Skin epidermis (tissue), 12 donors: ENCODE results near the gene SHISA7.

Experiments
- H3K27ac ChIP-seq, 21 experiments: fragments of 200-600 bp; sonication (generic) in 11 of 21; one replicate each; pipeline ENCODE4 v1.5.0; 2020; ENCODE audit warnings: mild to moderate bottlenecking in 3 of 21, inconsistent platforms in 2 of 21, moderate library complexity in 2 of 21
- H3K4me3 ChIP-seq, 7 experiments: fragments of 200-600 bp; sonication (generic) in 2 of 7; one replicate each; pipeline ENCODE4 v1.5.0; 2020; ENCODE audit warnings: inconsistent platforms in 2 of 7, mild to moderate bottlenecking in 2 of 7, moderate library complexity in 1 of 7

The SHISA7 gene

GRCh38 chr19:55465460-55466240 lies 22.6 kb upstream of the SHISA7 start:
- no peak overlapping the region for H3K27ac ChIP-seq

GRCh38 chr19:55464662-55465054 lies 21.6 kb upstream of the SHISA7 start, which contains the start of gene C19orf85:
C19orf85 (minus strand) TSS chr19:55464751; CDS start chr19:55464554, 197 bp downstream.
- Histone ChIP-seq H3K4me3 (no peak within 1 kb of the TSS), H3K27ac (no peak within 1 kb of the TSS)

More at GRCh38 chr19:55465460-55466240, 22.6 kb upstream of the SHISA7 start:
- H3K4me3 ChIP-seq: no peak overlapping the region

GRCh38 chr19:55464039-55464661 lies 21.1 kb upstream of the SHISA7 start:
- no peak overlapping the region for H3K4me3 ChIP-seq
- H3K27ac ChIP-seq: no peak overlapping the region

- no peak overlapping the region for H3K27ac ChIP-seq
- H3K4me3 ChIP-seq: no peak overlapping the region
Measured at GRCh38 chr19:55463583-55464031, 20.5 kb upstream of the SHISA7 start.

GRCh38 chr19:55462722-55463121 lies 19.6 kb upstream of the SHISA7 start:
- H3K27ac ChIP-seq: no peak overlapping the region
- H3K4me3 ChIP-seq: no peak overlapping the region

- Histone ChIP-seq H3K27ac (peak overlapping the region in 20 of 21 experiments; percentile 72 to 94 (median 84)), H3K4me3 (peak overlapping the region; percentile 44 to 93 (median 79))
Measured at GRCh38 chr19:55461974-55462626, 19.0 kb upstream of the SHISA7 start.

- peak within 1 kb of the TSS; percentile 79 to 94 (median 87) for H3K27ac ChIP-seq
Measured at GRCh38 chr19:55461259-55461973, 18.3 kb upstream of the SHISA7 start, which contains the start of gene ISOC2. ISOC2 (minus strand) TSS chr19:55461642; CDS start chr19:55456486, 5,156 bp downstream.

GRCh38 chr19:55460670-55461258 lies 17.7 kb upstream of the SHISA7 start:
- peak overlapping the region; percentile 54 to 94 (median 85) for H3K27ac ChIP-seq
- H3K4me3 ChIP-seq: peak overlapping the region; percentile 53 to 93 (median 86)

More at GRCh38 chr19:55461259-55461973, 18.3 kb upstream of the SHISA7 start, which contains the start of gene ISOC2:
- peak within 1 kb of the TSS; percentile 53 to 93 (median 86) for H3K4me3 ChIP-seq

GRCh38 chr19:55459950-55460657 lies 17.0 kb upstream of the SHISA7 start:
- H3K4me3 ChIP-seq: peak overlapping the region in 4 of 7 experiments; percentile 69 to 93 (median 86)
- peak overlapping the region in 13 of 21 experiments; percentile 27 to 94 (median 85) for H3K27ac ChIP-seq

- H3K4me3 ChIP-seq: no peak overlapping the region
- peak overlapping the region in 8 of 21 experiments; percentile 19 to 94 (median 58) for H3K27ac ChIP-seq
Measured at GRCh38 chr19:55459551-55459949, 16.4 kb upstream of the SHISA7 start.

- no peak overlapping the region for H3K27ac ChIP-seq
- H3K4me3 ChIP-seq: no peak overlapping the region
Measured at GRCh38 chr19:55457683-55458457, 14.8 kb upstream of the SHISA7 start.

GRCh38 chr19:55456347-55456746 lies 13.2 kb upstream of the SHISA7 start:
- Histone ChIP-seq H3K27ac (no peak overlapping the region), H3K4me3 (no peak overlapping the region)

- Histone ChIP-seq H3K27ac (no peak overlapping the region), H3K4me3 (no peak overlapping the region)
Measured at GRCh38 chr19:55455576-55456235, 12.6 kb upstream of the SHISA7 start.

- Histone ChIP-seq H3K4me3 (no peak overlapping the region), H3K27ac (no peak overlapping the region)
Measured at GRCh38 chr19:55454787-55455243, 11.7 kb upstream of the SHISA7 start.

- Histone ChIP-seq H3K27ac (no peak overlapping the region), H3K4me3 (no peak overlapping the region)
Measured at GRCh38 chr19:55453511-55454260, 10.6 kb upstream of the SHISA7 start.

GRCh38 chr19:55452749-55453346 lies 9.7 kb upstream of the SHISA7 start:
- peak overlapping the region in 3 of 7 experiments; percentile 14 to 23 (median 15) for H3K4me3 ChIP-seq
- no peak overlapping the region for H3K27ac ChIP-seq
